Right ventricle myocardium inferior (tissue), 1 donor: ENCODE results near the gene SPOCD1. TPM values are rescaled to one million over a fixed set of nuclear protein-coding genes. Genes with fewer than 3 reads are reported as not detected.

Experiments
- ATAC-seq: fragments of 200-7000 bp; cut with Tn5 transposase; one replicate; pipeline ENCODE4 v1.9.1; 2020; ENCODE audit warnings: mild to moderate bottlenecking, moderate library complexity
- DNase-seq: peaks from one replicate; pipeline ENCODE4 v3.0.0; 2021; ENCODE audit errors: missing footprints
- intact Hi-C: fragments of 100-400 bp; cut with DNase I; formaldehyde crosslinking; loops from one replicate; pipeline ENCODE4 v1.11.0; 2022
- total RNA-seq: library from RNA; stranded (reverse); fragmentation: NEBNext Ultra II Directional; extraction: Animal tissue kit (Norgen Biotek cat#: 25700); gene quantifications from one replicate; pipeline ENCODE4 v1.2.1, GENCODE V29; 2021
- donor health status: DM: no; HTN: yes; CAD: no; lungs with severe emphysema.

The SPOCD1 gene
- total RNA-seq, 1 donor from 2014 or later = not detected

DNA sequence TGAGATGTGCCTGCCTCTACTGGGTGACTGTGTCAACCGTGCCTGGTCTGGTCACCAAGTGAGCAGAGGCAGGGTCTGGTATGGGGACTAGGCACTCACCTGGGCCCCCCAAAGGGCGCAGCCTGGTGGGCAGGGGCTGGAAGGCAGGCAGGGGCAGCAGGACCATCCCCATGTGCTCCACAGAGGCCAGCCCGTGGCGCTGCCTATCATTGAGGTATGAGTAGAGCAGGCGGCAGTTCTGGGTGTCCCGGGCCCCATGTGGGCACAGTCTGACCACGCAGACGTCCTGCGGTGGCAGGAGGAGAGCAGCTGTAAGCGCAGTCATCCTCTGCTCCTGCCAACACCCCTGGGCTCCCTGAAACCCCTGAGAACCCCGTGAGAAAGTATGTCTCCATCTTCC, 23.7 kb downstream of the SPOCD1 start:
- ATAC-seq (no peak), DNase-seq (no peak)
- intact Hi-C loops = no loop called here

GRCh38 chr1:31791131-31791858, 24.5 kb downstream of the SPOCD1 start:
- DNase-seq = no peak
- no peak for ATAC-seq
- intact Hi-C loops = no loop called here

- ATAC-seq (no peak), DNase-seq (no peak)
- intact Hi-C loops = no loop called here
Measured at GRCh38 chr1:31790641-31791091, 25.2 kb downstream of the SPOCD1 start.

DNA sequence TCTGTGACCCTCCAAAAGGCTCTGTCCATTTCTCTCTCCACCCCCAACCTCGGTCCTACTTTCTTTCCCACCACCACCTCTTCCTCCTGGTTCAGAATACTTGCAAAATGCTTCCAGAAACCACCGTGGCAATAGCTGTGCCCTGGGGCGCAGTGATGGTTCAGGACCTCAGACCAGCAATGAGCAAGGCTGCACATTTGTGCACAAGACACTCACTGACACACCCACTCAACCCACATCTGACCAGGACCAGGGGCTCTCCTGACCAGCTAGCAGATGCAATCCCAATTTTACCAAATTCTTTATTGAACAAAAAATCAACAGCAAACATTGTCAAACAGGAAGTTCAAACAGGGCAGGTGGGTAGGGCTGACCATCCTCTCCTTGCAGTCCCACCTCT, 25.7 kb downstream of the SPOCD1 start:
- DNase-seq (no peak), ATAC-seq (no peak)
- intact Hi-C loops = no loop called here

- intact Hi-C loops = loop anchor here (1.0 to 10.0 kb wide), 4 partner anchors 27 to 225 kb away; no protein-coding TSS in a partner anchor
- ATAC-seq (peak; percentile 92), DNase-seq (peak; percentile 96)
Measured at GRCh38 chr1:31789259-31790065, 26.4 kb downstream of the SPOCD1 start.

DNA sequence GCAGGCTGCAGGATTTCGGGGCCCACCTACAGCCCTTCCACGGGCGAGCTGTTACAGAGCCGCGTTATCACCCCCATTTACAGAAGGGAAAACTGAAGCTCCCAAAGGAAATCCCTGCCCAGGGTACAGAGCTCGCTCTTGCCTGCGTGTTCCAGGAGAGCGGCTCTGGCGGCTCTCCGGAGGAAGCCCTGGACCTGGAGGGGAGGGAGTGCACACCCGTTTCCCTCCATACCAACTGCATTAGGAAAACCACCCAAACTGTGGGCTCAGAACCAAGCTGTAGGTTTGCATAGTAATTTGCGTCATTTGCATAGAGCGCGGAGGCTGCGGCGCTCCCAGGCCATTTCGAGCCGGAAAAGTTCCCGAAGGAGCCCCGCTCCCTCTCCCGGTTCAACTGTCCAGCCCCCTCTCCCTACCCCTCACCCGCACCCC, 27.0 kb downstream of the SPOCD1 start:
- peak; percentile 53 for ATAC-seq
- intact Hi-C loops = loop anchor here (1.0 to 10.0 kb wide), 4 partner anchors 26 to 224 kb away; no protein-coding TSS in a partner anchor
- DNase-seq = no peak

DNA sequence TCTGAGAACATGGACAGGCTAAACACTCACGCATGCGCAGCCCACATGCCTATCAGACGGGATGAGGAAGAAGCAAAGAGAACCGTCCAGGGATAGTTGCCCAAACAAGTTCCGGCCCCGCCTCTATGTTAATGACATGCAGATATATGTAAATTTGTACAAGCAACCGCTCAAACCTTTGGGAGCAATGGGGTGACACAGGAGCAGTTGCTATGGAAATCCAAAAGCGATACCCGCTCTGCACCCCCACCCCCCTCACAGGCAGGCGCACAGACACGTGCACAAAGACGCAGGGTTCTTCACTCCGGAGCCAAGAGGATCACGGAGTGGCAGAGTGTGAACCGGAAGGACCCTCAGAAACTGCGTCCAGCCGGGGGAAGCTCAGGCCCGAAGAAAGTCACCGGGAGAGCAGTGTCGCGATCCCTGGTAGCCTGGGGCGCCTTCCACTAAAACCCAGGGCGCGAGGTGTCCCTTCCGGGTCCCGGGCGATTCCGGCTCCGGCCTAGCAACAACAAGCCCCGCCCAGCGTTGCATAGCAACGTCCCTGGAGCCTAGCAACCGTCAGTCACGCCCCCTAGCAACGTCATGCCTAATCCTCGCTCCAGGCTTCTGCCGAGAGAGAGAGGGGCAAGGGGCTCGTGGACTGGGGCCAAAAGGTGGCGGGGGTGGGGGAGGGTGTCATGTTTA, 27.5 kb downstream of the SPOCD1 start:
- ATAC-seq (peak; percentile 88), DNase-seq (peak; percentile 96)
- intact Hi-C loops = loop anchor here (2.0 to 10.0 kb wide), 3 partner anchors 25 to 223 kb away; no protein-coding TSS in a partner anchor

DNA sequence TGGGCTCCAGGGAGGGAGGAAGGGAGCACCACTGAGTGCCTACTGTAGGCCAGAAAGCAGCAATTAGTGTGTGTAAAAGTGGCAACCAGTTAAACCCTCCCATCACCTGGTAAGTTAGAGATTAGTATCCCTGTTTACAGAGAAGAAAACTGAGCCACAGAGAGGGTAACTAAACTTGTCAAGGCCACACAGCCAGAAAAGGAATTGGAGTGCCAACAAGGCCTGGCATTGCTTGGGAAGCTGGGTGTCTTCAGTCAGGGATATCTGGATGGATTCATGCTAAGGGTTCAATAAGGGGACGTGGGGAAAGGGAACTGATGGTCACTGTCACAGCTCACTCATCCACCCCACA, 28.1 kb downstream of the SPOCD1 start:
- DNase-seq (no peak), ATAC-seq (no peak)
- intact Hi-C loops = loop anchor here (2.0 to 10.0 kb wide), 3 partner anchors 25 to 223 kb away; no protein-coding TSS in a partner anchor

DNA sequence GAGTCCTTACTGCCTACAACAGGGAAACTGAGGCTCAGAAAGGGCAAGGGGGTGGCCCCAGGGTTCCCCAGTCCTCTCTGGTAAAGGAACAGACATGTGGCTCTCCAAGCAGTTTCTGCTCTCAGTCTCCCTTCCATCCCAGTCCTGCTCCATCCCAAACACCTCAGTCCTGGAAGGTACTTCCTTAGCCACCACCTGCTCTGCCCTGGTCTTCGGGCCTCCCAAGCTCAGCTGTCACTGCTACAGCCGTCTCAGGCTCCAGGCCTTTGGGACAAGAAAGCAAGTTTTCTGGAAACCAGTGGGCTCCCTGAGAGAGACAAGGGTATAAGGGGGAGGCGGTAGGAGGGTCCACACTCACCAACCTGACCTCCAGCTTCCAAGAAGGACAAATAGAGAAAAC, 28.6 kb downstream of the SPOCD1 start:
- DNase-seq = no peak
- ATAC-seq = no peak
- intact Hi-C loops = loop anchor here (10.0 kb wide), 1 partner anchor 222 kb away; no protein-coding TSS in a partner anchor

DNA sequence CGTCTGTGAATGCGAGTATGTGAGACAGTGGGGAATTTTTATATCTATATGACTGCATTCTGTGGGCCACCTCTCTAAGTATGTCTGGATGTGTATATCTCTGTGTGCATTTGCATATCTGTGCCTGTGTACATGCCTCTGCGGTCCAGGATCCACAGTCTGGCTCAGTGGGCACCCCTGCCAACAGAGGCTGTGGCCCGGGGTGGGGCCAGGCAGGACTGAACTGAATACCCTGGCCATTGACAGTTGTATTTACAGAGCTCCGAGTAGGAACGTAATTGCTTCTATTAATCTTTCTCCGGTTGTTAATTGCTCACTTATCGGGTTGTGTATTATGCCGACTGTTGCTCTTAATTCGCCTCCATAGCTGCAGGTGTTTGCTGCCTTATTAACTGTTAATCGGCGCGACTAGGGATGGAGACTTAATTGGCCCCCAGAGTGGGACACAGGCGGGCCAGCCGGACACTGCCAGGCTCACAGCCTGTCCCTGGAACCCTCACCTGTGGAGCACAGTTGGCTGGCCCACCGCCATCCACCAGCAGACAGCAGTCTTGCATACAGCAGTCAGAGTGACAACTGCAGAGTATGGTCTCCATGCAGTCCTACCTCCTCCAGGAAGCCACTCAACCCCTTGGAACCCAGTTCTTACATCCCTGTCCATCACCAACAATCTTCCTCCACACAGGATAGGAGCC, 29.3 kb downstream of the SPOCD1 start:
- no peak for DNase-seq
- intact Hi-C loops = loop anchor here (10.0 kb wide), 1 partner anchor 222 kb away; no protein-coding TSS in a partner anchor

GRCh38 chr1:31785947-31786290, 29.9 kb downstream of the SPOCD1 start:
- no peak for ATAC-seq
- DNase-seq = no peak
- intact Hi-C loops = loop anchor here (10.0 kb wide), 1 partner anchor 221 kb away; no protein-coding TSS in a partner anchor

More for the DNA sequence above, 29.3 kb downstream of the SPOCD1 start:
- ATAC-seq = no peak

- intact Hi-C loops = loop anchor here (10.0 kb wide), 1 partner anchor 220 kb away; no protein-coding TSS in a partner anchor
- DNase-seq = no peak
- no peak for ATAC-seq
Measured at GRCh38 chr1:31785020-31785946, 30.5 kb downstream of the SPOCD1 start.

DNA sequence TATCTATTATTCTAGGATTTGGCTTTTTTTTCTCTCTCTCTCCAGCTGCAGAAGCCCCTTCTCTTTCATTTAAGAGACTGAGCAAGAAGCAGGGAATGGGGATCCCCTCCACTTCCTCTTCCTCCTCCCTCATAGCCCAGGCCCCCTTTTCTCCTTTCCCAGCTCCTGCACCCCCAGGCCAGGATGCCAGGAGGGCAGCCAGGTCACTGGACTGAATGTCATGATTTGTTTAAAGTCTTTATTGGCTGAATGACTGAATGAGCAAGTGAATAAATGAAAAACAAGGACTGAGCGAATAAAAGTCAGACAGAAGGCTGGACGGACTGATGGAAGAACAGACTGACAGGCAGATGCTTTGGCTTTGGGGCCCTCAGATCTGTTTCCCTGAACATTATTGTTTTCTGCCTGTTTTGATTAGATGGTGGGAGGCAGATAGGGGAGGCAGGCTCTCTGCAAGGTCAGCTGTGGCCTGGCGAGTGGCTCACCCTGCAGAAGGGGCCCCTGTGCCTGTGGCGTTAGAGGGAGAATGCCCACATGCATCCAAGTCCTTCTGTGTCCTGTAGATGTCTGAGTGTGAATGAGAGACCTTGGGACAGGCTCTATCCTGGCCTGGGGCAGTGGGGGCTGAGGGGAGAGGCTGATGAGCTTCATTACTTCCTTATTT, 31.3 kb downstream of the SPOCD1 start:
- intact Hi-C loops = loop anchor here (10.0 kb wide), 1 partner anchor 220 kb away; no protein-coding TSS in a partner anchor
- DNase-seq = peak; percentile 43
- ATAC-seq = no peak

- no peak for ATAC-seq
- intact Hi-C loops = loop anchor here (10.0 kb wide), 1 partner anchor 219 kb away; no protein-coding TSS in a partner anchor
- DNase-seq = no peak
Measured at GRCh38 chr1:31783846-31784245, 32.0 kb downstream of the SPOCD1 start.

DNA sequence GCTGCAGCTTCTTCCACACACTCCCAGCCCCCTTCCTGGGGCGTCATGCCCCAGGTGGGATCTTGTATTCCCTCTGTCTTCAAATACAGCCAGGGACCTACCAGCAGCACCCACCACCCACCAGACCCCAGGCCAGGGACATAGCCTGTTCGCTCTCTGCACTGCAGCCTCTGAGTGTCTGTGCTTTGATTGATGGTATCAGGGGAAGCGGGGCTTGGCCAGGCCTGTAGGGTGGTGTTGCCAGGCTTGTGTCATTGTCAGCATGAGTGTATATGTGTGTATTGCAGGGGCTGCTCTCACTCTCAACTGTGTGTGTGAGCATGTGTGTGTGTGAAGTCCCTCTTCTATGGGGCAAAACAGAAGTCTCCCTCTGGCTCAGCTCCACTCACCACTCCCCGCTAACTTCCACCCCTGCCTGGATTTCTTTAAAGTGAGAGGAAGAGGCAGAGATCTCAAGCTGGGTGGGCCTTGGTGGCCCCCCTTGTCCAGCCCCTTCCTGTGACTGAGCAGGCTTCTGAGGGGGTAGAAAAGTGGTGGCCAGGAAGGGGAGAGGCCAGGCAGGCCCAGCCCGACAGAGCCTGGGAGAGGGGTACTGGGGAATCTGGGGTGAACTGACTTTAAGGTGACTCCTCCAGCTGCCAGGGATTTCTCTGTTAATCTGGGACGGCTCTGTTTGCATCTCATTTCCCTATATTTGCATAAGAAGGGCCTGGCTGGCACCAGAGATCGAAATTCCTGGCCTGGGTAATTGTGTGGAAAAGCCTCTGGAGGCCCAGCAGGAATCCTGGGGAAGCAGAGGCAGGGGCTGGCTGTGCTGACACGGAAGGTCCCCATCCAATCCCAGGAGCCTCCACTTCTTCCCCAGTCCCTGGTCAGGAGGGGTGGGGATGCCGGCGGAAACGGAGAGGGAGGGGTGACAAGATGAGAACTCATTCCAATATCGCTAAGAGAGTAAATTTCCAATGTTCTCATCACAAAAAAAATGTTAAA, 33.1 kb downstream of the SPOCD1 start:
- intact Hi-C loops = loop anchor here (10.0 kb wide), 1 partner anchor 218 kb away; no protein-coding TSS in a partner anchor
- ATAC-seq (no peak), DNase-seq (peak; percentile 49)
